Fibroblast of peridontal ligament (primary cell): ENCODE measurements around the gene CLEC2D.
A peak's percentile ranks its signal among the peaks of the same experiment; 100 is the strongest.
"Not testable (repeated sequence)": the region's sequence is repeated elsewhere in the genome, so short reads cannot be mapped to it uniquely, and the experiment has no call there.

ENCODE experiments used
- DNase-seq: peaks from one replicate; pipeline ENCODE4 v3.0.0-alpha.2; 2010; ENCODE audit errors: extremely low read depth

Gene CLEC2D

GRCh38 chr12:9669534-9669933 is at the start of gene CLEC2D:
Gene CLEC2D, plus strand, starts transcription at chr12:9669713. Its CDS starts 22 bp downstream, at chr12:9669735.
- no peak for DNase-seq

GRCh38 chr12:9625019-9625418 is 44.5 kb upstream of the CLEC2D start:
- no peak for DNase-seq

GRCh38 chr12:9626291-9626690 is 43.2 kb upstream of the CLEC2D start:
- no peak for DNase-seq

DNA sequence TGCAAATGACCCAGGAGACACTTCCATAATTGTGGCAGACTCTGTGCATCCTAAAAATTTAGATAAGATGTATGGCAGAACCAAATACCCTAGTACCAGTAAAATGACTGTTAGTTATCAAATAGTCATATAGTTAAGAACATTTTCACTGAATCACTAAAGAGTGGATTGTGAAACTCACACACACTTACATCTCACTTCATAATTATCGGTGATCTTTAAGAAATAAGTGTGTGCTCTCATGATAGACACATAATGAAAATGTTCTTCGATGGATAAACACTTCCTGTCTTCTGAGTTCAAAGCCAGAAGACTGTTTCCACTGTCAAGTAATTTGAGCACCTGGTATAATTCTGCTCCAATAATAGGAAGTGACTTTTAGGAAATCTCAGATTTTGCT is 42.7 kb upstream of the CLEC2D start:
- no peak for DNase-seq

DNA sequence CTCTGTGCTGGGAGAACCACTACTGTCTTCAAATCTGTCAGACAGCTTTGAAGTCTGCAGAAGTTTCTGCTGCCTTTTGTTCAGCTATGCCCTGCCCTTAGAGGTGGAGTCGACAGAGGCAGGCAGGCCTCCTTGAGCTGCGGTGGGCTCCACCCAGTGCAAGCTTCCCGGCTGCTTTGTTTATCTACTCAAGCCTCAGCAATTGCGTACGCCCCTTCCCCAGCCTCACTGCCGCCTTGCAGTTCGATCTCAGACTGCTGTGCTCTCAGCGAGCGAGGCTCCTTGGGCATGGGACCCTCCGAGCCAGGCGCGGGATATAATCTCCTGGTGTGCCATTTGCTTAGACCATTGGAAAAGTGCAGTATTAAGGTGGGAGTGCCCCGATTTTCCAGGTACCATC is 36.7 kb upstream of the CLEC2D start:
- no peak for DNase-seq

GRCh38 chr12:9634177-9634803 is 35.2 kb upstream of the CLEC2D start:
- DNase-seq = peak; percentile 74

- DNase-seq = no peak
Measured at GRCh38 chr12:9634969-9635754, 34.4 kb upstream of the CLEC2D start.

DNA sequence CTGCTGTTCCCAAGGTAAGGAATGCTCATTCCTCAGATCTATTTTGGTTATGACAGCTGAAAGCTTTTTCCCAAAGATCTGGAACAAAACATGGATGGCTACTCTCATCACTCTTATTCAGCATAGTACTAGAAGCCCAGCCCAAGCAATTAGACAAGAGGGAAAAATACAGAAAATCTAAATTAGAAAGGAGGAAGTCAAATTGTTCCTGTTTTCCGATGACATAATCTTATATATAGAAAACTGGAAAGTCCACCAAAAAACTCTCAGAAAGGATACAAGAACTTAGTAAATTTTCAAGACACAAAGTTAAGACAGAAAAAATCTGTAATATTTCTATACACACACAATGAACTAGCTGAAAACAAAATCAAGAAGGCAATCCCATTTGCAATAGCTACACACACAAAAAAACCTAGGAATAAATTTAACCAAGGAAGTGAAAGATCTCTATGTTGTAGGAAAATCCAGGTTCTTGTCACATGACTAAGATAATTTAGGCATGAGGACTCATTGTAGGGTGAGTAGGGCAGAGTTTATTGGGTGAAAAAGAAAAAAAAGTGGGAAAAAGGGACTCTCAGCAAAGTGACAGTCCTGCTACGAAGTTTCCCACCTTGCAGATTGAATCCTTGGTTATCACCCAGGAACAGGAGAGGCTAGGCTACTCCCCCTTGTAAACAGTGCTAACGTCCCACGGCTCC is 33.2 kb upstream of the CLEC2D start:
- DNase-seq = no peak

DNA sequence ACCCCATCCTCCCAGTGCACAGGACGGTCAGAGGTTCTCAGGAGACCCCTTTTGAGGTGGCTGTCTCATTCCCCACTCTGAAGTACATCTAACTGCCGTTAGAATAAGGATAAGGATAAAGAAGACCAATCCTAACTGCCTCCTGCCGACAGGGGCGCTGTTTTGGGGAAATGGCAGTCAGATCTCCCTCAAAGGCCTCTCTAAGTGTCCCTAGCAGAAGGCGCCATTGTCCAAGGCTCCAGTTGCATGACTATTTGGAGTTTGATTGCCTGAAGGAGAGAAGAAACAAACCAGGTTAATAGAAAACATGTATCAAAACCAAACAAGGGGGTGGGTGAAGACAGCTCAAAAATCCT is 32.7 kb upstream of the CLEC2D start:
- no peak for DNase-seq

DNA sequence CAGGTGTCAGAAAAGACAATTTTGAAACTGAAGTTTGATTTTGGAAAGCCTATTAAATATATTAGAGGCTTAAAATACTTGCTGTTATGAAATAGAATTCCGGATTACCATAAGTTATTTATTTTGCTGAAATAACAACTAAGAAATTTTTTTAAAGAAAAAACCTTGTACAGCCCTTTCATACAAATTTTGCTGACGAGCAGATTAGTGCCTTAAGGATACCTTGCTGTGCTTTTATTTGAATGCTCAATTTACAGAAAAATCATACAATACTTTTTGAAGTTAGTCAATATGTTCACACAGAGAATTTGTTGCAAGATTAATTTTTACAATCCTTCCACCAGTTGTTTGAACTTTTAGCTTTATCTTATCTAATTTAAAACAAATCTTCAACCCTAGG is 29.5 kb upstream of the CLEC2D start:
- DNase-seq = no peak

DNA sequence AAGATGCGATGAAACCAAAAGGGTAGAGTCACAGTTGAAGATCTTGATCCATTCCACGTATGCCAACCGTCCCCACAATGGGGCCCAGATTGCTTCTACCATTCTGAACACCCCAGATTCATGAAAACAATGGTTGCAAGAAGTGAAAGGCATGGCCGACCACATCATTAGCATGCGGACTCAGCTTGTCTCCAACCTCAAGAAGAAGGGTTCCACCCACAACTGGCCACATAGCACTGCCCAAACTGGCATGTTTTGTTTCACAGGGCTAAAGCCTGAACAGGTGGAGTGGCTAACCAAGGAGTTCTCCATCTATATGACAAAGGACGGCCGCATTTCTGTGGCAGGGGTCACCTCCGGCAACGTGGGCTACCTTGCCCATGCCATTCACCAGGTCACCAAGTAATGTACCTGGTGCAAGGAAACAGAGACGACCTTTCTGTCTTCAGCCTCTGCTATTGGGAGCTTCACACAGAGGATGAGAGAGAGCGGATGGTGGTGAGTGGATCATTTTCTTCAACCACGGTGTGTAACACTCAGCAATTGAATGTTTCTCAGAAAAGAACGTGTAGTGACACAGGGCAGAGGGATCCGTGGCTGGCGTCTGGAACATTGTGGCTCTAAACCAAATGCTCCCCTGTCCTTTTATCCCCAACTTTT is 26.8 kb upstream of the CLEC2D start:
- DNase-seq = no peak

DNA sequence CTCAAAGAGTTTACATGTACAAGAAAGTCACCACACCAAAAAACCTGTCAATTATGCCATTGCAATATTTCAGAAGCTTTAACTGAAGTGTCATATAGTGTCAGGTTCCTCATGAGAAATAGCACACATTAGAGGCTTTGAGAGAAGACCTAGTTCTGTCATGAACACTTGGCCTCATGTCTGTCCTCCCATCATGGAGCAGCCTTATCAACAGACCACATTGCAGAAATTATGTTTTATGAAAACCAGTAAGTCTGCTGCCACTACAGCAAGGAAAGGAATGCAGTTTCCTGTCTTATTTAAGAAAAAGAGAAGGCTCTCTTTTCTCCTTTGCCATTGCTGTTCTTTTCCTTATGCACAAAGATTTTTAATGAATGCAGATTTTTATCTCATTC is 26.2 kb upstream of the CLEC2D start:
- no peak for DNase-seq

DNA sequence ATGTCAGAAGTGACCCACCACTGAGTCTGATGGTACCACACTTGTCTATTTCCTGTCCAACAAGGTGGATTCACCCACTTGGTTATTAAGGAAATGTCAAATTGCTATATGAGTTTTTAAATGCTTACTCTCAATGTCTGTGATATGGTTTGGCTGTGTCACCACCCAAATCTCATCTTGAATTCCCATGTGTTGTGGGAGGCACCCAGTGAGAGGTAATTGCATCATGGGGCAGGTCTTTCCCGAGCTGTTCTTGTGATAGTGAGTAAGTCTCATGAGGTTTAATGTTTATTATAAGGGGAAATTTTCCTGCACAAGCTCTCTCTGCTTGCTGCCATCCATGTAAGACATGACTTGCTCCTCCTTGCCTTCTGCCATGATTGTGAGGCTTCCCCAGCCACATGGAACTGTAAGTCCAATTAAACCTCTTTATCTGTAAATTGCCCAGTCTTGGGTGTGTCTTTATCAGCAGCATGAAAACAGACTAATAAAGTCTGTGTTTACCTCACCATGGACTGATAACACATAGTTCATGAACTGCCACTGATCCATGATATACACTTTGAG is 24.4 kb upstream of the CLEC2D start:
- DNase-seq = not testable (repeated sequence)

DNA sequence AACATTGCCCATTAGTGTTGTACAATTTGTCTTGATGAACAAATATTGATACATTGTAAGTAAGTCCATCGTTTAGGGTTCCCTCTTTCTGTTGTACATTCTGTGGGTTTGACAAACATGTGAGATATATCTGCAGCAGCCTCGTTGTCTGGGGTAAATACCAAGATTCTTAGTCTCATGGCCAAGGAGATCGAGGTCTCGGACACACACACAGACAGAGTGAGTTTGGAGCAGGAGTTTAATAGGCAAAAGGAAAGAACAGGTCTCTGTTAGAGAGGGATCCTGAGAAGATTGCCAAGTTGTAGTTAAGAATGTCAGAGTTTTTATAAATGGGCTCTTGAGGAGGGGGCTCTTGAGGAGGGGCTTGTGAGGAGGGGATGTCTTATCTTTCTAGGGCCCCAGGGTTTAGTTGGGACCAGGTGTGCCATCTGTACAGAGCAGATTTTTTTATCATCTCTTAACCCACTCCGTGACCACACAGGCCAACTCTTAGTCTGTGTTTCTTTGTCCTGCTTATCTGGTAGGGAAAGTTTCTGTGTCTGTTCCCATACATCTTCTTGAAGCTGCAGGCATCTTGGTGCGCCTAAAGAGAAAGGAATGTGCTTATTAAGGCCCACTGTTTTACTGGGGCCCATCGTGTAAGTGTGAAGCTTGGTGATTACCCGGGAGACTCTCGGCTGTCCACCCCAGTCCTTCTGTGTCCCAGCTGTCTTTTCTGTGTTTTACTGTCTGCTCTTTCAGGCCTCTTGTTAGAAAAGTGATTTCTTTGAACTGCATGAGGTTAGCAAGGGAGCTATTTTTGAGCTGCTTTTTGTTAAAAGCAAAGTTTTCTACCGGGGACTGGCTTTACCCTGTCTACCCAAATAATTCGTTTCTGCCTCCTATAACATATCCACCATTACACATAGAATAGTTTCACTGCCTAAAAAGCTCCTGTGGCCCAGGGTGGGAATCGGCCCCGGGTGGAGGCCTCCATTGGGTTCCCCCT is 22.4 kb upstream of the CLEC2D start:
- peak; percentile 6 for DNase-seq

DNA sequence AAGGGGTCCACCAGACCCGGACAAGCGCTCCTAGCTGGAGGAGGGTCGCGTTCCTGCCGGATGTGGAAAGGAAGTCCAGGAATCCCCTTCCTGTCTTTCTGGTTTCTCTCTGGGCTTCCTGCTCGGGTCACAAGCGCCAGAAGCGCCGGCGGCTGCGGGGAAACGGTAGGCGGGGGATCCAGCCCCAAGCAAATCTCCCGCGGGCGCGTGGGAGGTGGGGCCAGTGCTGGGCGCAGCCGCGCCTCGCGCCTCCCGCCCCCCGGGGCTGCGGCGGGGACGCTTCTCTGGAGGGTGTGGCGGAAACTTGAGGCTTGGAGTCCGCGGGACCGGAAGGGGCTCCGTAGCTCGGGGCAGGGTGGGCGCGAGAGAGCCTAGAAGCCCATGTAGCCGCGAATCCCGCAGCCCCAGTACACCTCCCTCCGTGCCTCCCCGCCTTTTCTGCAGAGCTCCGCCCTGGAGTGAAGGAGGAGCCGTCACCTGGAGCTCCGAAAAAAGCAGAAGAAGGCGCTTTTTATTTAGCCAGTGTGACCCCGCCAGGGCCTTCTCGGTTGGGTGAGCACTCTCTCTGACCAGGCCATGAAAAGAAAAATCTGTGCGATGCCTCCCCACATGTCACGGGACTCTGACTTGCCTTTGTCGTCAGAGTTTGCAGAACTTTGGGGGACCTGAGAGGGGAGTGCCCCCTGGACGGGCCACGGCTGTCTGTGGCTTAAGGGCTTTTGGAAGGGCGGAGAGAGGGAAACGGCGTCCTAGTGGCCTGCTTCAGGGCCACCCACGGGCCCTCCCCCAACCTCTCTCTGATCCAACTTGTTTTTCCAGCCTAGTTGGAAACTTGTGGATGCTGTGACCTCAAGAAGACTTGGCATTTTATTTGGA is 21.4 kb upstream of the CLEC2D start:
- peak; percentile 62 for DNase-seq

DNA sequence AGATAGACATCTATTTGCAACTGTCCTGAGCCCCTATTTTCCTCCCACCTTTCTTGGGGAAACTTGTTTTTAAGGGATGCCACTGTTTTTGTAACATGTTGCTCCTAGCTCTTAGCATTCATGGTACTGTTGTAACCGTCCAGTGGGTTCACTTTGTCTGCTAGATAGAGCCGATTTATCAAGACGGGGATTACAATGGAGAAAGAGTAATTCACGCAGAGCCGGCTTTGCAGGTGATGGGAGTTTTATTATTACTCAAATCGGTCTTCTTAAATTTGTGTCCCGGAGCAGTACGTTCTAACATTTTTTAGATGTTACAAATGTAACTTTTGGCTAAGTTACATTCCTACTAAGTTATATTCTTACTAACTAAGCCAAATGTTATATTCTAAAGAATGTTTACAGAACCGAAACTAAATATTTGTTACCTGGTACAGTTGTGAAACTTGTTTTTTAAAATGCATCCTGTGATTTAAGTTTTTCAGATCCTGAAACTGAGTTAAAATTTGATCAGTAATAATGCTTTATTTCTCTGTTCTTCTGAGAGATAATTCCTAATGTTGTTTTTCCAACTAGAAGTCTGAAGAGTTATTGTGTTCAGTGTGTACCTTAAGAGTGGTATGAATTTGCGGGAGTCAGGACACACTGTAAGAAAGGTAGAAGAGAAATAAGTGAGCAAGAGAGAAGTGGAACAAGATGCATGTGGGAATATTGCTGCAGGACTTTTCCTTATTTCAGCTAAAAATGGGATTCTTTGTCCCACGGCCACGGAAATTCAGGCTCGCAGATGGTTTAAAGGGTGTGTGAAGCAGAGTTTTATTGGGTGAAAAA is 20.6 kb upstream of the CLEC2D start:
- no peak for DNase-seq

DNA sequence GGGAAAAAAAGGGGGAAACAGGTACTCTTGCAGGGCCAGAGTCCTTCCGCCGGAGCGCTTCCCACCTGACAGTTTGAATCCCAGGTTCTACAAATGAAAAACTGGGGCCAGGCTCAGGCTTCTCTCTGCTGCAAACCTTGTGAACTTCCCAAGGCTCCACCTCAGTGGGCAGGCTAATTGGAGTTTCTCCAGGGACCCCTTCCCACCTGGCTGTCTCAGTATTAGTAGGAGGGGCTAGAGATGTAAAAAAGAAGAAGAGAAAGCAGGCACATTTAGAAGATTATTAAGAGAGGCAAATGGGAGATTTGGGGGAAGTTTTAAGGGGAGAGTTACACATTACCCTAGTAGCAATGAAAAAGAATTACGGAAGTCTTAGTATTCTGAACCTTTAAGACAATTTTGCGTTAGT is 20.0 kb upstream of the CLEC2D start:
- no peak for DNase-seq

DNA sequence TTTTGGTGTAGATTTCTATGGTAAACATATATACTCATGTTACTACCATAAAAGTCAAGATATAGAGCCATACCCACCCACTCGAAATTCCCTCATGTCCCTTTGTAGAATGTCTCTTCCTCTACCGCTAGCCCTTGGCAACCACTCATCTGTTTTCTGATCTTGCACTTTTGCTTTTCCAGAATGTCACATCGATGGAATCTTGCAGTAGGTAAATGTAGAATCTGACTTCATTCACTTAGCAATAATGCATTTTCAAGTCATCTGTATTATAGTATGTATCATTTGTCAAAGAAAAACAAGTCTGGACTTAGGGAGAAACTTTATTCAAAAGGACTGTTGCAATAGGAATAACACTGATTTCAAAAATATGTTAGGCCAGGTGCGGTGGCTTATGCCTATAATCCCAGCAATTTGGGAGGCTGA is 19.3 kb upstream of the CLEC2D start:
- peak; percentile 22 for DNase-seq

DNA sequence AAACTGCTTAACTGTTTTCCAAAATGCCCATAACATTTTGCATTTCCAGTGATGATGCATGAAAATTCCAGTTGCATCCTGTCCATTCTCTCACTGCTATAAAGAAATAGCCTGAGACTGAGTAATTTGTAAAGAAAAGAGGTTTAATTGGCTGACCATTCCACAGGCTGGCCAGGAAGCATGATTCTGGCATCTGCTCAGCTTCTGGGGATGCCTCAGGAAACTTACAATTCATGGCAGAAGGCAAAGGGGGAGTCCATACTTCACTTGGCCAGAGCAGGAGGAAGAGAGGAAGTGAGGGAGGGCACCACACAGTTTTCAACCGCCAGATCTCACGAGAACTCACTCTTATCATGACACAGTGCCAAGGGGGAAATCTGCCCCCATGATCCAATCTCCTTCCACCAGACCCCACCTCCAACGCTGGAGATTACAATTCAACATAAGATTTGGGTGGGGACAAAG is 18.2 kb upstream of the CLEC2D start:
- peak; percentile 68 for DNase-seq
